Mucosa of descending colon (tissue), 3 donors: ENCODE measurements around the gene SFN. TPM values are rescaled to one million over a fixed set of nuclear protein-coding genes. Genes with fewer than 3 reads are reported as not detected.

Source experiments
- ATAC-seq: fragments of 200-7000 bp; cut with Tn5 transposase; one replicate; pipeline ENCODE4 v1.9.1; 2020; ENCODE audit warnings: mild to moderate bottlenecking, moderate library complexity
- DNase-seq, 3 donors: peaks; one replicate each; pipeline ENCODE4 v3.0.0-alpha.2; 2020
- H3K36me3 ChIP-seq: fragments of 200-600 bp; one replicate; pipeline ENCODE4 v1.8.0; 2021; ENCODE audit warnings: low read depth, mild to moderate bottlenecking
- H3K4me1 ChIP-seq: fragments of 200-600 bp; one replicate; pipeline ENCODE4 v1.8.0; 2021; ENCODE audit warnings: low read depth, mild to moderate bottlenecking
- H3K4me3 ChIP-seq: fragments of 200-600 bp; one replicate; pipeline ENCODE4 v1.8.0; 2021; ENCODE audit warnings: mild to moderate bottlenecking
- H3K9me3 ChIP-seq: fragments of 200-600 bp; one replicate; pipeline ENCODE4 v1.8.0; 2021; ENCODE audit warnings: mild to moderate bottlenecking
- intact Hi-C, 2 donors: fragments of 100-400 bp; cut with DNase I in 1 of 2; cut with micrococcal nuclease in 1 of 2; formaldehyde crosslinking; loops; one replicate each; pipeline versions ENCODE4 v1.11.0 to v1.11.1; 2022; cut with DNase I, micrococcal nuclease
- total RNA-seq, 3 donors: library from RNA; stranded (reverse); fragmentation: NEBNext Ultra II Directional in 2 of 3; extraction: Animal tissue kit (Norgen Biotek cat#: 25700) in 2 of 3; gene quantifications; one replicate each; pipeline versions ENCODE4 v1.2.1 to v1.2.4, GENCODE V29; 2021 to 2023
- TF ChIP-seq, protein P1 (sequence below): fragments of 200-600 bp; IDR thresholded peaks from one replicate; pipeline ENCODE4 v1.8.0; 2022; ENCODE audit warnings: antibody characterized with exemption, mild to moderate bottlenecking
- donor health status: DM: no; HTN: no; CAD: no; lungs with moderate emphysema.
- donor health status: DM: no; HTN: no; CAD: no.
- donor health status: DM: no; HTN: yes; CAD: no.

Gene SFN
- total RNA-seq, 3 donors from 2014 or later: 124 to 282 (median 191) TPM

GRCh38 chr1:26824731-26825130 is 38.2 kb upstream of the SFN start:
- no peak for ATAC-seq

GRCh38 chr1:26826261-26827105 is 36.5 kb upstream of the SFN start, which contains the start of gene ZDHHC18:
Gene ZDHHC18, plus strand, starts transcription at chr1:26826688. Its CDS starts 117 bp downstream, at chr1:26826805.
- peak within 1 kb of the TSS; percentile 44 for H3K4me3 ChIP-seq
- DNase-seq (peak; percentile 75 to 86 (median 84)), ATAC-seq (peak; percentile 95)
- H3K9me3 ChIP-seq: no peaks in the 10 kb centered on the region
- peaks cover 19% of the 10 kb centered on the region for H3K4me1 ChIP-seq
- no peaks in the 10 kb centered on the region for H3K36me3 ChIP-seq
- TF ChIP-seq, protein P1, sequence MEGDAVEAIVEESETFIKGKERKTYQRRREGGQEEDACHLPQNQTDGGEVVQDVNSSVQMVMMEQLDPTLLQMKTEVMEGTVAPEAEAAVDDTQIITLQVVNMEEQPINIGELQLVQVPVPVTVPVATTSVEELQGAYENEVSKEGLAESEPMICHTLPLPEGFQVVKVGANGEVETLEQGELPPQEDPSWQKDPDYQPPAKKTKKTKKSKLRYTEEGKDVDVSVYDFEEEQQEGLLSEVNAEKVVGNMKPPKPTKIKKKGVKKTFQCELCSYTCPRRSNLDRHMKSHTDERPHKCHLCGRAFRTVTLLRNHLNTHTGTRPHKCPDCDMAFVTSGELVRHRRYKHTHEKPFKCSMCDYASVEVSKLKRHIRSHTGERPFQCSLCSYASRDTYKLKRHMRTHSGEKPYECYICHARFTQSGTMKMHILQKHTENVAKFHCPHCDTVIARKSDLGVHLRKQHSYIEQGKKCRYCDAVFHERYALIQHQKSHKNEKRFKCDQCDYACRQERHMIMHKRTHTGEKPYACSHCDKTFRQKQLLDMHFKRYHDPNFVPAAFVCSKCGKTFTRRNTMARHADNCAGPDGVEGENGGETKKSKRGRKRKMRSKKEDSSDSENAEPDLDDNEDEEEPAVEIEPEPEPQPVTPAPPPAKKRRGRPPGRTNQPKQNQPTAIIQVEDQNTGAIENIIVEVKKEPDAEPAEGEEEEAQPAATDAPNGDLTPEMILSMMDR: peak; percentile 59
- intact Hi-C loops: no loop called here

More at GRCh38 chr1:26824731-26825130, 38.2 kb upstream of the SFN start:
- TF ChIP-seq, protein P1: no peak
- H3K36me3 ChIP-seq: no peaks in the 10 kb centered on the region
- DNase-seq: peak in 1 of 3 donors; percentile 14
- intact Hi-C loops: no loop called here
- H3K4me1 ChIP-seq: peaks cover 27% of the 10 kb centered on the region
- no peaks in the 10 kb centered on the region for H3K9me3 ChIP-seq
- H3K4me3 ChIP-seq: no peak overlapping the region

- no peaks in the 10 kb centered on the region for H3K36me3 ChIP-seq
- ATAC-seq (no peak), DNase-seq (peak in 2 of 3 donors; percentile 28 to 70)
- peak overlapping the region; percentile 44 for H3K4me3 ChIP-seq
- H3K9me3 ChIP-seq: no peaks in the 10 kb centered on the region
- H3K4me1 ChIP-seq: peaks cover 19% of the 10 kb centered on the region
- intact Hi-C loops: no loop called here
- TF ChIP-seq, protein P1: no peak
Measured at GRCh38 chr1:26827106-26827604, 35.8 kb upstream of the SFN start.

GRCh38 chr1:26827663-26828062 is 35.3 kb upstream of the SFN start:
- no peak for DNase-seq
- H3K36me3 ChIP-seq: no peaks in the 10 kb centered on the region
- no peak overlapping the region for H3K4me3 ChIP-seq
- TF ChIP-seq, protein P1: no peak
- intact Hi-C loops: no loop called here
- no peaks in the 10 kb centered on the region for H3K9me3 ChIP-seq
- ATAC-seq: no peak
- peaks cover 19% of the 10 kb centered on the region for H3K4me1 ChIP-seq

- TF ChIP-seq, protein P1: no peak
- Histone ChIP-seq H3K36me3 (no peaks in the 10 kb centered on the region), H3K4me1 (peaks cover 19% of the 10 kb centered on the region), H3K4me3 (no peak overlapping the region), H3K9me3 (no peaks in the 10 kb centered on the region)
- DNase-seq: peak in 2 of 3 donors; percentile 40 to 57
- ATAC-seq: peak; percentile 2
- intact Hi-C loops: no loop called here
Measured at GRCh38 chr1:26828411-26828991, 34.4 kb upstream of the SFN start.
